Panc1 (cell line): Measurements from ENCODE around the gene IRF2BP2. TPM values are rescaled to one million over a fixed set of nuclear protein-coding genes. Genes with fewer than 3 reads are reported as not detected.

Experiments
- ATAC-seq: fragments of 200-7000 bp; cut with Tn5 transposase; 2 replicates; pipeline ENCODE4 v1.9.1; 2020; ENCODE audit warnings: mild to moderate bottlenecking, moderate library complexity
- BruUV-seq: library from RNA; stranded (reverse); fragments of 400-500 nt; replicated peaks from 2 replicates; lab custom pipeline; 2021; lab: Mats Ljungman, UMichigan
- CTCF ChIA-PET: fragments of 300-600 bp; sonication (Branson Sonifier 250); formaldehyde crosslinking; loops from one replicate; lab custom pipeline; 2022; ENCODE audit warnings: antibody characterized with exemption; lab: Charles Lee
- POLR2A ChIA-PET: fragments of 300-600 bp; sonication (Branson Sonifier 250); formaldehyde crosslinking; loops from one replicate; lab custom pipeline; 2022; ENCODE audit warnings: antibody characterized with exemption; lab: Charles Lee
- DNase-seq: peaks from one replicate; pipeline ENCODE4 v3.0.0-alpha.2; 2010; ENCODE audit warnings: low read depth, low spot score
- H3K27ac ChIP-seq: 2 replicates; pipeline ENCODE4 v1.5.1; 2011; ENCODE audit warnings: mild to moderate bottlenecking, low read length, inconsistent platforms
- H3K27me3 ChIP-seq: fragments of 200-500 bp; sonication (Bioruptor generic); 2 replicates; pipeline ENCODE4 v1.6.0; 2014; ENCODE audit warnings: low read length, inconsistent platforms; ENCODE audit not compliant: control insufficient read depth, insufficient read depth
- H3K36me3 ChIP-seq: fragments of 200-500 bp; sonication (Bioruptor generic); 2 replicates; pipeline ENCODE4 v1.5.1; 2014; ENCODE audit warnings: inconsistent platforms, mild to moderate bottlenecking, low read length, moderate library complexity; ENCODE audit not compliant: control insufficient read depth, insufficient read depth
- H3K4me1 ChIP-seq: 2 replicates; pipeline ENCODE4 v1.5.1; 2011; ENCODE audit warnings: inconsistent platforms, mild to moderate bottlenecking, low read length, moderate library complexity; ENCODE audit not compliant: control insufficient read depth, insufficient read depth
- H3K4me3 ChIP-seq, 2 experiments: 2 replicates each; pipeline ENCODE4 v1.5.1; 2011 to 2012; ENCODE audit warnings: low read depth in 2 of 2, low read length in 2 of 2, mild to moderate bottlenecking in 2 of 2, inconsistent platforms in 1 of 2, moderate library complexity in 1 of 2
- H3K9me3 ChIP-seq: fragments of 200-500 bp; sonication (Bioruptor generic); 2 replicates; pipeline ENCODE4 v1.5.1; 2014; ENCODE audit warnings: low read depth, mild to moderate bottlenecking, inconsistent platforms, low read length, moderate library complexity; ENCODE audit not compliant: control insufficient read depth, insufficient read depth
- CTCF ChIP-seq: fragments of 450-650 bp; IDR thresholded peaks from 2 replicates; pipeline ENCODE4 v1.5.1; 2017; ENCODE audit warnings: mild to moderate bottlenecking
- POLR2AphosphoS5 ChIP-seq: IDR thresholded peaks from 2 replicates; pipeline ENCODE4 v1.6.1; 2012; ENCODE audit warnings: mild to moderate bottlenecking, low read depth, low read length, moderate library complexity
- REST ChIP-seq, 2 experiments: IDR thresholded peaks; 2 replicates each; pipeline ENCODE4 v1.6.1; 2011 to 2012; ENCODE audit warnings: low read depth in 2 of 2, control low read depth in 1 of 2, low read length in 1 of 2, mild to moderate bottlenecking in 1 of 2, moderate library complexity in 1 of 2; ENCODE audit not compliant: insufficient read depth in 1 of 2
- SIN3A ChIP-seq: IDR thresholded peaks from 2 replicates; pipeline ENCODE4 v1.6.1; 2012; ENCODE audit warnings: low read depth, mild to moderate bottlenecking, low read length, moderate library complexity, borderline replicate concordance; ENCODE audit not compliant: insufficient read depth
- TCF7L2 ChIP-seq: IDR thresholded peaks from 2 replicates; pipeline ENCODE4 v1.6.1; 2011; ENCODE audit warnings: mild to moderate bottlenecking, low read depth, low read length, inconsistent platforms
- in situ Hi-C: cut with HindIII; loops from 2 replicates; pipeline ENCODE4 v1.10.0; 2016; ENCODE audit warnings: low sequenced_read_pairs, low pct_unique_long_range_greater_than_20kb
- intact Hi-C: fragments of 100-400 bp; cut with micrococcal nuclease; formaldehyde crosslinking; loops from one replicate; pipeline ENCODE4 v1.10.0; 2022; ENCODE audit not compliant: unreplicated experiment
- total RNA-seq: library from RNA; stranded (reverse); gene quantifications from one replicate; pipeline ENCODE4 v1.2.1, GENCODE V29; 2021; ENCODE audit not compliant: unreplicated experiment

The IRF2BP2 gene
- total RNA-seq, 1 experiment from 2014 or later = 187 TPM

- Histone ChIP-seq H3K27ac (no peak overlapping the region), H3K9me3 (no peaks in the 10 kb centered on the region), H3K36me3 (no peaks in the 10 kb centered on the region), H3K27me3 (no peaks in the 10 kb centered on the region), H3K4me1 (peaks cover 11% of the 10 kb centered on the region; the same call in 1 of the 2 replicates), H3K4me3 (no peak overlapping the region)
- intact Hi-C loops = no loop called here
- ATAC-seq (0 out of 2 replicates have a peak, but pooled peaks have one; percentile 44), DNase-seq (no peak)
- POLR2A ChIA-PET = no interaction called here
- no peak for TF ChIP-seq TCF7L2
- no peak for TF ChIP-seq POLR2AphosphoS5
- TF ChIP-seq REST (IDR thresholded peaks at IDR 0.05; ENCODE audit: insufficient read depth in 1 of 2, low read depth in 2 of 2, low read length in 1 of 2) = no peak
- TF ChIP-seq CTCF = no peak; the same call in 1 of the 2 replicates
- TF ChIP-seq SIN3A = no peak
- CTCF ChIA-PET = no interaction called here
- in situ Hi-C loops = no loop called here
- no TSS peak for BruUV-seq
Observed at GRCh38 chr1:234579967-234580366, 30.0 kb downstream of the IRF2BP2 start.

- CTCF ChIA-PET = no interaction called here
Observed at GRCh38 chr1:234578735-234579134, 31.2 kb downstream of the IRF2BP2 start.

More at GRCh38 chr1:234578735-234579134, 31.2 kb downstream of the IRF2BP2 start:
- Histone ChIP-seq H3K4me3 (no peak overlapping the region), H3K36me3 (no peaks in the 10 kb centered on the region), H3K9me3 (no peaks in the 10 kb centered on the region), H3K27me3 (no peaks in the 10 kb centered on the region), H3K27ac (no peak overlapping the region), H3K4me1 (peaks cover 7% of the 10 kb centered on the region; the same call in 1 of the 2 replicates)
- in situ Hi-C loops = no loop called here
- no peak for TF ChIP-seq SIN3A
- no peak for TF ChIP-seq TCF7L2
- TF ChIP-seq CTCF = no peak
- TF ChIP-seq REST (IDR thresholded peaks at IDR 0.05; ENCODE audit: insufficient read depth in 1 of 2, low read depth in 2 of 2, low read length in 1 of 2) = no peak
- TF ChIP-seq POLR2AphosphoS5 = no peak
- POLR2A ChIA-PET = no interaction called here
- ATAC-seq = no peak
- no TSS peak for BruUV-seq
- intact Hi-C loops = no loop called here
- no peak for DNase-seq
